Measurements from ENCODE around the gene OSR1.
"Not testable (repeated sequence)": the region's sequence is repeated elsewhere in the genome, so short reads cannot be mapped to it uniquely, and the experiment has no call there.

The OSR1 gene

GRCh38 chr2:19358242-19359020 lies at the start of gene OSR1:
TSS of gene OSR1 (minus strand) at chr2:19358623. CDS start at chr2:19353805, 4,818 bp downstream.
- peak; percentile 75 for DNase-seq (ENCODE audit: low spot score)

GRCh38 chr2:19403785-19404184 lies 45.4 kb upstream of the OSR1 start:
- no peak for DNase-seq (ENCODE audit: low spot score)

- no peak for DNase-seq (ENCODE audit: low spot score)
Observed at GRCh38 chr2:19392191-19392590, 33.8 kb upstream of the OSR1 start.

- DNase-seq (ENCODE audit: low spot score): not testable (repeated sequence)
Observed at GRCh38 chr2:19389469-19389868, 31.0 kb upstream of the OSR1 start.

GRCh38 chr2:19380532-19380931 lies 22.1 kb upstream of the OSR1 start:
- DNase-seq (ENCODE audit: low spot score): no peak

GRCh38 chr2:19378939-19379338 lies 20.5 kb upstream of the OSR1 start:
- no peak for DNase-seq (ENCODE audit: low spot score)

GRCh38 chr2:19377717-19378116 lies 19.3 kb upstream of the OSR1 start:
- no peak for DNase-seq (ENCODE audit: low spot score)

GRCh38 chr2:19373352-19373751 lies 14.9 kb upstream of the OSR1 start:
- no peak for DNase-seq (ENCODE audit: low spot score)

GRCh38 chr2:19371996-19372582 lies 13.7 kb upstream of the OSR1 start:
- no peak for DNase-seq (ENCODE audit: low spot score)

GRCh38 chr2:19369341-19369955 lies 11.0 kb upstream of the OSR1 start:
- no peak for DNase-seq (ENCODE audit: low spot score)

GRCh38 chr2:19368760-19369159 lies 10.3 kb upstream of the OSR1 start:
- no peak for DNase-seq (ENCODE audit: low spot score)

GRCh38 chr2:19367326-19367725 lies 8.9 kb upstream of the OSR1 start:
- no peak for DNase-seq (ENCODE audit: low spot score)

- no peak for DNase-seq (ENCODE audit: low spot score)
Observed at GRCh38 chr2:19365126-19365525, 6.7 kb upstream of the OSR1 start.

GRCh38 chr2:19364014-19364413 lies 5.6 kb upstream of the OSR1 start:
- DNase-seq (ENCODE audit: low spot score): no peak

- DNase-seq (ENCODE audit: low spot score): no peak
Observed at GRCh38 chr2:19363474-19363778, 5.0 kb upstream of the OSR1 start.

- peak; percentile 73 for DNase-seq (ENCODE audit: low spot score)
Observed at GRCh38 chr2:19362755-19363473, 4.5 kb upstream of the OSR1 start.

GRCh38 chr2:19362094-19362754 lies 3.8 kb upstream of the OSR1 start:
- DNase-seq (ENCODE audit: low spot score): no peak

GRCh38 chr2:19361325-19361990 lies 3.0 kb upstream of the OSR1 start:
- no peak for DNase-seq (ENCODE audit: low spot score)

GRCh38 chr2:19360966-19361321 lies 2.5 kb upstream of the OSR1 start:
- no peak for DNase-seq (ENCODE audit: low spot score)

GRCh38 chr2:19360266-19360965 lies 2.0 kb upstream of the OSR1 start:
- DNase-seq (ENCODE audit: low spot score): no peak

- no peak for DNase-seq (ENCODE audit: low spot score)
Observed at GRCh38 chr2:19359456-19359855, 1.0 kb upstream of the OSR1 start.

Measured in HuH-7.5 (cell line).